ENCODE results near the gene SYCE1L.
"Not testable (repeated sequence)": the region's sequence is repeated elsewhere in the genome, so short reads cannot be mapped to it uniquely, and the experiment has no call there.

The SYCE1L gene

GRCh38 chr16:77199211-77199610 is at the start of gene SYCE1L:
Gene SYCE1L (plus strand): TSS chr16:77199408. CDS start chr16:77199452, 44 bp downstream.
- no peak for DNase-seq (ENCODE audit: low spot score)

GRCh38 chr16:77157346-77158058 is 41.7 kb upstream of the SYCE1L start:
- DNase-seq (ENCODE audit: low spot score) = no peak

- DNase-seq (ENCODE audit: low spot score) = no peak
Observed at GRCh38 chr16:77158293-77158692, 40.9 kb upstream of the SYCE1L start.

DNA sequence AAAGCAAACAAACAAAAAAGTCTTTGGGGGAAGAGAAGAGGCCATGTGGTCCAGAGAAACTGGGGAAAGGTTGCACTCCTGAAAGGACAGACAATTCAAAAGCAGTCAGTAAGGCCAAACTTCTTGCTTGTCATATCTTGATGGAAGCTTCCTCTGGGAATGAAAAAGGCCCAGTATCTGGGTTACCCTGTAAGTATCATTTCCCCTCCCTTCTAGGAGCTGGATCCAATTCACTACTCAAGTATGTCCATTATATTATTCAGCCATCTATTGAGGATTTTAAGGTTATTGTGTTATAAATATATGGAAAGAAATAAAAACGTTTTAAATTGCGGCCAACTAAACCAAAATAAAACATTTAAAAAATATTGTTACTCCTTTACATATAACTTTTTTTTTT is 34.2 kb upstream of the SYCE1L start:
- DNase-seq (ENCODE audit: low spot score) = no peak

DNA sequence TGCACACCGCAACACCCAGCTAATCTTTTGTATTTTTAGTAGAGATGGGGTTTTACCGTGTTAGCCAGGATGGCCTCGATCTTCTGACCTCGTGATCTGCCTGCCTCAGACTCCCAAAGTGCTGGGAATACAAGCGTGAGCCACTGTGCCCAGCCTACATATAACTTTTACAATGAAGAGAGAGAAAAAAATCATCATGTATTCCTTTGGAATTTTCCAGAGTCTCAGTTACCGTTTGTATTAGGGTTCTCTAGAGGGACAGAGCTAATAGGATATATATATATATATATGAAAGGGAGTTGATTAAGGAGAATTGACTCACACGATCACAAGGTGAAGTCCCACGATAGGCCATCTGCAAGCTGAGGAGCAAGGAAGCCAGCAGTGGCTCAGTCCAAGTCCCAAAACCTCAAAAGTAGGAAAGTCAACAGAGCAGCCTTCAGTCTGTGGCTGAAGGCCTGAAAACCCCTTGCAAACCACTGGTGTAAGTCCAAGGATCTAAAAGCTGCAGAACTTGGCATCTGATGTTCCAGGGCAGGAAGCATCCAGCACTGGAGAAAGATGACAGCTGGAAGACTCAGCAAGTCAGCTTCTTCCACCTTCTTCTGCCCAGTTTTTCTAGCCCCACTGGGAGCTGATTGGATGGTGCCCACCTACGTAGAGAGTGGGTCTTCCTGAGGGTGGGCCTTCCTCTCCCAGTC is 33.5 kb upstream of the SYCE1L start:
- not testable (repeated sequence) for DNase-seq (ENCODE audit: low spot score)

DNA sequence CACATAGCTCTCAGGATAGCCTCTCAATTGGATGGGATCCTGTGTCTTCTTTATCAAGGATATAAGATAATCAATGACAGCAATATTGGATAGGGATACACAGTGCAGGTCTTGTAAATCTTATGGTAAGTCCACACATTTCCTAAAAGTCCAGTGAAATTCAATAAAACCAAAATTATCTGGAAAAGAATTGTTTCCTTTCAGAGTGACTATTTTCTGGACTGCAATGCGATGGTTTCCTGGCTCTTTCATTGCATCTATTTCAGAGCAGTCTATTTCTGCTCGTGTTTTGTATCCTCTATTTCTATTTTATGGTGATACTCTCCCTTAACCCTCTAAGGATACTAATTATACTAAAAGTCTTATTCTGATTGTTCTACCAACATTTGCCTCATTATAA is 32.5 kb upstream of the SYCE1L start:
- DNase-seq (ENCODE audit: low spot score) = no peak

GRCh38 chr16:77168901-77169300 is 30.3 kb upstream of the SYCE1L start:
- no peak for DNase-seq (ENCODE audit: low spot score)

- no peak for DNase-seq (ENCODE audit: low spot score)
Observed at GRCh38 chr16:77169650-77170236, 29.5 kb upstream of the SYCE1L start.

DNA sequence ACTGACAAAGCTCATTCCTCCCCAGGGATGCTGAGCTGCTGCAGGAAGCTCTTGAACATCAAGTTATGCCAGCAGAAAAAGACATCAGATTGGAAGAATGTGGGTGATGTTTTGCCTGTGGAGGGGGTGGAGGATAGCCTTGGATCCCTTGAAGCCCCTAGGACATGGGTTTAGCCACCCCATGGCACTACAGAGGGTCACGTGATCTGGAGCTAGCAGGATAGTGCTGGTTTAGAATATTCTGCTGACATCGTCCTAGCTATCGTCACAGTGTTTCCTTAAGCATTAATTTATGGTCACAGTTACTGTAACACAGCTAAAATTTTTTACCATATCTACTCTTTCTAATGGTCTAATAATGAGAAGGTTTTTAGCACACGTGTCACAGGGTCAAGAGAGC is 28.4 kb upstream of the SYCE1L start:
- no peak for DNase-seq (ENCODE audit: low spot score)

- DNase-seq (ENCODE audit: low spot score) = peak; percentile 55
Observed at GRCh38 chr16:77171745-77172635, 27.2 kb upstream of the SYCE1L start.

- DNase-seq (ENCODE audit: low spot score) = no peak
Observed at GRCh38 chr16:77172951-77173350, 26.3 kb upstream of the SYCE1L start.

GRCh38 chr16:77183137-77183536 is 16.1 kb upstream of the SYCE1L start:
- DNase-seq (ENCODE audit: low spot score) = no peak

- not testable (repeated sequence) for DNase-seq (ENCODE audit: low spot score)
Observed at GRCh38 chr16:77186298-77186697, 12.9 kb upstream of the SYCE1L start.

- no peak for DNase-seq (ENCODE audit: low spot score)
Observed at GRCh38 chr16:77190190-77190477, 9.1 kb upstream of the SYCE1L start.

GRCh38 chr16:77190478-77191258 is 8.5 kb upstream of the SYCE1L start, which contains the start of gene MON1B:
Gene MON1B (plus strand): TSS chr16:77191190. CDS start chr16:77191486, 296 bp downstream.
- DNase-seq (ENCODE audit: low spot score) = peak; percentile 99

GRCh38 chr16:77191259-77191969 is 7.8 kb upstream of the SYCE1L start:
- DNase-seq (ENCODE audit: low spot score) = no peak

GRCh38 chr16:77193377-77193776 is 5.8 kb upstream of the SYCE1L start:
- DNase-seq (ENCODE audit: low spot score) = no peak

DNA sequence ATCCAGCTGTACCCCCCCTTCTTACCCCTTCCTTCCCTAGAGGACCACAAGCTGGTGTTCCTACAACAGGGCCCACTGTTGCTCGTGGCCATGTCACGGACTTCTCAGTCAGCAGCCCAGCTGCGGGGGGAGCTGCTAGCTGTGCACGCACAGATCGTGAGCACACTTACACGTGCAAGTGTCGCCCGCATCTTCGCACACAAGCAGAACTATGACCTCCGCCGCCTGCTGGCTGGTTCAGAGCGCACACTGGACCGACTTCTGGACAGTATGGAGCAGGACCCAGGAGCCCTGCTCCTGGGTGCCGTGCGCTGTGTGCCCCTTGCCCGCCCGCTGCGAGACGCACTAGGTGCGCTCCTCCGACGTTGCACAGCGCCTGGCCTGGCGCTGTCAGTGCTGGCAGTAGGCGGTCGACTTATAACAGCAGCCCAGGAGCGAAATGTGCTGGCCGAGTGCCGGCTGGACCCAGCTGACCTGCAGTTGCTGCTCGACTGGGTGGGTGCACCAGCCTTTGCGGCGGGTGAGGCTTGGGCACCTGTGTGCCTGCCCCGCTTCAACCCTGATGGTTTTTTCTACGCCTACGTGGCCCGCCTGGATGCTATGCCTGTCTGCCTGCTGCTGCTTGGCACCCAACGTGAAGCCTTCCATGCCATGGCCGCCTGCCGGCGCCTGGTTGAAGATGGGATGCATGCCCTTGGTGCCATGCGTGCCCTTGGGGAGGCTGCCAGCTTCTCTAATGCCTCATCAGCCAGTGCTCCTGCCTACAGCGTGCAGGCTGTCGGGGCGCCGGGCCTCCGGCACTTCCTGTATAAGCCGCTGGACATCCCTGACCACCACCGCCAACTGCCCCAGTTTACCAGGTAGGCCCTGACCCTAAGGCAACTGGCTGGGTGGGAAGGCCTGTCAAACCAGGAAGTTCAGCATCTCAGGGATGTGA is 4.6 kb upstream of the SYCE1L start:
- no peak for DNase-seq (ENCODE audit: low spot score)

DNA sequence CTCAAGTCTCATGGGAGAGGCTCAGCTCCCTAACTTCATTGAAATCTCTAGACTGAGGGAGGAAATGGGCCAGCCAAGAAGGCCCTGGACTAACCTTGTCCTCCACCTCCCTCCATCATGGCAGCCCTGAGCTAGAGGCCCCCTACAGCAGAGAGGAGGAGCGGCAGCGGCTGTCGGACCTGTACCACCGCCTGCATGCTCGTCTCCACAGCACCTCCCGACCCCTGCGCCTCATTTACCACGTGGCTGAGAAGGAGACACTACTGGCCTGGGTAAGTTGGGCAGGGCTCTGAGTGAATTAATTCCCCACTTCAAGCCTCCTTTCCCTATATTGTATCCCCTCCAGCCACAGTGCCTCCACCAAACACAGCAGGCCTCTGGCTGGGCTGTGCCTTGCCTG is 3.8 kb upstream of the SYCE1L start:
- no peak for DNase-seq (ENCODE audit: low spot score)

DNA sequence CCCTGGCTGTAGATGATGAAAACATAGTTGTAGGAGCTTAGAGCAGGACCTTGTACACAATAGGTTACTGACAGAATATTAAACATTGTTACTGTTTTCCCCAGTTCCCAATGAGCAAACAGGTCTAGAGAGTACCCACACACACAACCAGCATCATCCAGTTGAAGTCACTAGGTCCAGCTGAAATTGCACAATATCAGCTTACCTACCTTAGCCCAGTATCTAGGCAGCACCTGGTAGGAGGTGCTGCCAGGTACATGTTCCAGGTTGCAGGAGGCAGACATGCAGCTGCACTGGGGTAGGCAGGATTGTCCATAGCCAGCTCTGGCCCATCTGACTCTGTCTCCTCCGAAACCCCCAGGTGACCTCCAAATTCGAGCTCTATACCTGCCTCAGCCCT is 1.5 kb upstream of the SYCE1L start:
- no peak for DNase-seq (ENCODE audit: low spot score)
